ENCODE measurements around the gene STAMBP.
"Not testable (repeated sequence)": the region's sequence is repeated elsewhere in the genome, so short reads cannot be mapped to it uniquely, and the experiment has no call there.

Gene STAMBP

GRCh38 chr2:73837847-73838585, 9.3 kb downstream of the STAMBP start:
- no peak for DNase-seq (ENCODE audit: low spot score)

DNA sequence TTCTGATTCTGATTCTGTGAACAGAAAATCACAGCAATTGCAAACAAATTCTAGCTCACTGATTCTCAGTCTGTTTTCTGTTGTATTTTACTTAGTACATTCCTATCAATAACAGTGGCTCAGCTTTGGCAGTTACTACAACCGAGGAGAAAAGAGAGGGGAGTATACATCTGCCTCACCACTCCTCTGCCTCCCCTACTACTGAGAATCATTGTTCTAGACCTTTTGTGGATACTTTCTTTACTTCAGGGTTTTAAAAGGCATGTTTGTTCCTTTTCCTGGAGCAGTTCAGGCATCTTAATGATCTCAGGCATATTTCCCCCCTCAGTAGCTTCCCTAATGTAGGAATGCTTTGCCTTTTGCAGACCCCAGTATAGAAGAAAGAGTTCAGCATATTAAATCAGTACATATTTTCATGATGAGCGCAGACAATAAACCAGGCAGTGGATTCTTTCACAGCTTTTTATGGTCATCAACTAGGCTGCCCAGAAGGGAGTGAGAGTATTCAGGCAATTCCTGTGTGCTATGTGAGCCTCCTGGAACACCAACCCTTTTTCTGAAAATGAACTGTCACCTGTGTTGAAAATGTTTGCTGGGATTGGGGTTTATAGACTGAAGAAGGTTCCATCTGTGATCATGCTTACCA, 10.3 kb downstream of the STAMBP start:
- no peak for DNase-seq (ENCODE audit: low spot score)

GRCh38 chr2:73839653-73840411, 11.1 kb downstream of the STAMBP start:
- no peak for DNase-seq (ENCODE audit: low spot score)

GRCh38 chr2:73841912-73842738, 13.4 kb downstream of the STAMBP start:
- DNase-seq (ENCODE audit: low spot score) = no peak

DNA sequence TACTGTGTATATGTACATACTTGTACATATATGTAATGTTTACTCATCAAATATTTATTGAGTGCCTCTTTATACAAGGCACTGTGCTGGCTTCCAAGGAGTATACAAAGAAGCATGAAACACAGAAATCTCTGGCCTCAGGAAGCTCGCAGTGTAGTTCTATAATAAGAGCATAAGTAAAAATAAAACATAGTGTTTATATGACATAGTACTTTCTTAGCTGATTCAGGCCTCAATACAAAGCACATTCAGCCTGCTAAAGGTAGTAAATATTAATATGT, 13.9 kb downstream of the STAMBP start:
- DNase-seq (ENCODE audit: low spot score) = no peak

GRCh38 chr2:73844087-73844486, 15.3 kb downstream of the STAMBP start:
- DNase-seq (ENCODE audit: low spot score) = no peak

- DNase-seq (ENCODE audit: low spot score) = no peak
Measured at GRCh38 chr2:73850009-73850408, 21.2 kb downstream of the STAMBP start.

DNA sequence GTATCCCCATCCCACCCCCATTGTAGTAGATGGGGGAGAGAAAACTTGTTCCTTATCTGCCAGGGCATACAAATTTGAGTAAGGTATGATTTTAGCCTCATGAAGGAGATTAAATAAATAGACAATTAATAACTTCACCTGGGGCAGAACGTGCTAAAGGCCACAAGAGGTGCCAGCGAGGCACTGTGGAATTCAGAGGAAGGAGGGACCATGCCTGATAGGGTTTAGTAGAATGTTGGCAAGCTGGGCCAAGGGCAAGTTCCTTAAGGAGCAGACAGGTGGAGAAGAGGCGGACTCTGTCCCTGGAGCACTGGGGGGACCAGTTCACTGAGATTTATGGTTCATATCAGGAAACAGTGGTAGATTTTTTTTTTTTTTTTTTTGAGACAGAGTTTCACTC, 22.5 kb downstream of the STAMBP start:
- peak; percentile 48 for DNase-seq (ENCODE audit: low spot score)

GRCh38 chr2:73852020-73852419, 23.3 kb downstream of the STAMBP start:
- no peak for DNase-seq (ENCODE audit: low spot score)

DNA sequence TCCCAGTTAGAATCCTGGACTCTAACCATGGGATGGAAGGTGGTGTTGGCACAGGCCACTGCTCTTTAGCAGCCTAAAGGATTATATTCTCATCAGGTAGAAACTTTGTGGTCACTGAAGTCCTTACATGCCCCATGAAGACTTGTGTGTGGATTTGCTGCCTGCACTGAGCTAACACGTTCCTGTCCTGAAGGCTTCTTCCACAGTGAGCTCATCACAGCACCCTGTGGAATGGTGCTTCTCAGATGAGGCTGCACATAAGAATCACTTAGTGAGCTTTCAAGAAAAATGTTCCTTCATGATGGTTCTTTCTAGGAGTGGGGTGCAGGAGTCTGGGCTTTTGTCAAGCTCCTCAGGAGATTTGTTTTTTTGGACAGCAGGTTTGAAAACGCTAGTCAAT, 26.8 kb downstream of the STAMBP start:
- DNase-seq (ENCODE audit: low spot score) = no peak

GRCh38 chr2:73856214-73856613, 27.5 kb downstream of the STAMBP start:
- no peak for DNase-seq (ENCODE audit: low spot score)

DNA sequence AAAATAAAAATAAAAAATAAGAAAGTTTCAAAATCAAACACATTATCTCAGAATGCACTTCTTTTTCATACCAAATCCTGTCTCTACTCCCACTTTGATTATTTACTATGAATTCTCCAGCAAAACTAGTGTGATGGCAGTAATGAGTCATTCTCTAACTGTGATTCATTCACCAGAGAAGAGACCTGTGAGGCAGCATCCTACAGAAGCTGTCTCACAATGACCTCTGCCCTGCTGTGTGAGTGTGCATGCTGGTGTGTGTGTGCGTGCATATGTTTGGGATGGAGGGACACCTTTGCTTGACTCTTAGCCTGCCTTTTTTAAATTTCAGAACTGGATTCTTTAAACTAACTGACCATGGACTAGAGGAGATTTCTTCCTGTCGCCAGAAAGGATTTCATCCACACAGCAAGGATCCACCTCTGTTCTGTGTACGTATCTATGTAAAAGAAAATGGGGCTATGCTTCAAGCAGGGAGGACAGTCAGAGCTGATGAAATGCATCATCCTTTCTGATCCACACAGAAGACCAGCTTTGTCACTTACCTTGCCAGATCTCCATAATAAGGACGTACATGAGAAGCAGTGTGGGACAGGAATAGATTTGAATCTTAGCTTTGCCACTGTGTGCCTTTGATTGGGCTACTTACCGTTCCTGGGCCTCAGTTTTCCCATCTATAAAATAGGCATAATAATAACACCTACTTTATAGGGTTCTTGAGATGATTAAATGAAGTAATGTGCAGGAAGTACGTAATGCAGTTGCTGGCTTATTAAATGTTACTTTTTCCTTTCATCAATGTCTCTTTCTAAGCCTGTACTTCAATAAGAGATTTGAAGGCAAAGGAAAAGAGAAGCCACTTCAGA, 31.2 kb downstream of the STAMBP start:
- DNase-seq (ENCODE audit: low spot score) = no peak

DNA sequence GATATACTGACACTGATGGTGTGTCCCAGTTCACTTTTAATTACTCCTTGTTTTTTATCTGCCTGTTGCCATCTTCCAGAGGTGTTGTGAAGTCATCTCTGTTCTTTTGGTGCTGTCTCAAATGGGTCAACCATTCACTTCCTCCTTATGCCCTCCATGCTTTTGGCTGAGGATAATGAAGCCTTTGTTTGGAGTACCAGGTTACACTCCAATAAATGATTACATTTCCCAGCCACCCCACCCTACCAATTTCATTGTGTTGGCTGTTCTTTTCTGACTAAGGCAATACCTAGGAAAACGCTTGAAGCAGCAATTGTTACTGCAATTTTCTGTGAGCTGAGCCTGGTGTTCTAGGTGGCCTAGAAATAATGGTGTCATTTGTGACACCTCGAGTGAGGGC, 34.2 kb downstream of the STAMBP start:
- DNase-seq (ENCODE audit: low spot score) = no peak

DNA sequence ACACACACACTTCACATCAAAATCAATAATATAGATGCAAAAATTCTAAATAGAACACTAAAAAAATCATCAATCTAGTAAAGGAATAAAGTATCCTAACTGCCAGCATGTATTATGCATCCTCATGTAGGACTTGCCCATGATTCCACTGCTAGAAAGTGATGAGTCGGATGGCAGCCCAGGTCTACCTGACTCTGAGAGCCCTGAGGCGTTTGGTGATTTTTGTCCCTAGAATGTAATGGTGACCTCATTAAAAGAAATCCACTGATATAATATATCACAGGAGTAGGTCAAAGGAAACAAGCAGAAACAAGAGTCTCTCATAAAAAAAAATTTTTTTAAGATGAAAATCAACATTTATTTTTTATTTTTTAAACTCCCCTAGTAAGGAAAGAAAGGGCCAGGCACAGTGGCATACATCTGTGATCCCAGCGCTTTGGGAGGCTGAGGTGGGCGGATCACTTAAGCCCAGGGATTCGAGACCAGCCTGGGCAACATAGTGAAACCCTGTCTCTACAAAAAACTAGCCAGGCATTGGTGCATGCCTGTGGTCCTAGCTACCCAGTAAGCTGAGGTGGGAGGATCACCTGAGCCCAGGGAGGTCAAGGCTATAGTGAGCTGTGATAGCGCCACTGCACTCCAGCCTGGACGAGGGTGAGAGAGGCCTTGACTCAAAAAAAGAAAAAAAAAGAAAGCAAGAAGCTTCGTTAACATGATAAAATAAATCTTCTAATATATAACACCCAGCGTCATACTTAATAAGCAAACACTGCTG, 39.6 kb downstream of the STAMBP start:
- DNase-seq (ENCODE audit: low spot score) = no peak

DNA sequence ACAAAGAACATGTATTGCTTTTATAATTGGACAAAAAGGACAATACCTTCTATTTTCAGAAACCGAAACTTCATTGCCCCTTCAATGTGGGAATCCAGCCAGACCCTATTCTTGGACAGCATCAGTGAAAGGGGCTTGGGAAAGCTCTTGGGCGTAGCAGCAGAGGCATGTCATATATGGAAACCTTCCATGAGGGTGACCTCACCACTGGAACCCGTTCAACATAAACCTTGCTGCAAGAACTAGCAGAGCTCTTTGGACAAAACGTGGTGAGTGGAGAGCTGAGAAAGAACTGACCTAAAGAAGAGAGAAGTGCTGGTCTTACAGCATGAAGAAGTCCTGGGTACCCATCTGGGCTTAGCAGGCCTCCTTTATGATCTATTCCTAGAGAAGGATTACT, 41.3 kb downstream of the STAMBP start:
- DNase-seq (ENCODE audit: low spot score) = no peak

DNA sequence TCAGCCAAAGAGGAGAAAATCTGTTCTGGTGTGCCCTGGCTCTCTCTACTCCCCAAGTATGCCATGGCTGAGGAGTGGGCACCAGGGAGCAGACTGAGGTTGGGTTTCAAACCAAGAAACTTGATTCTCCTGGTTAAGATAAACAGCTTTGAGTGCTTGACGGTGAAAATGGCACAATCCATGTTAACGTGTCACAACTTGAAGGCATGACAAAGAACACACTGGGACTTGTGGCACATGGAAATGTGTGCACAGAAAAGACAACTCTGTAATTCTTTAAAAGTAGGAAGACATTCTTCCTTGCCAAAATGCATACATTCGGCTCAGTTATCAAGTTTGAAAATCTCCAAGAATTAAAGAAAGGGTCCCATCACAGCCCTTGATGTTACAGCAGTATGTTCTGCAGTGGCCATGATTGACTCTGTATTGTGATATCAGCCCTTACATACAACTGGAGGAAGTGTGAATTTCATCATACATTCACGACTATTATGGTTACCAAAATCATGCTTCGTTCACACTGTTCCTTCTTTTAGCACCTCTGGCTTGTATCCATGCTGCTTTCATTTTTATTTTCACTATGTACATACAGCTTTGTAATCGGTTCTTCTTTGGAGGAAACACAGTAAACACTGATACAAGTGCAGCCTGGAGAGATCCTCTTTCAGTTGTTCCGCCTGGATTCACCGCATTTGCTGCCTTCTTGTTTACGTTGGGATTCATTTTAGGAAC, 48.5 kb downstream of the STAMBP start:
- DNase-seq (ENCODE audit: low spot score) = no peak

DNA sequence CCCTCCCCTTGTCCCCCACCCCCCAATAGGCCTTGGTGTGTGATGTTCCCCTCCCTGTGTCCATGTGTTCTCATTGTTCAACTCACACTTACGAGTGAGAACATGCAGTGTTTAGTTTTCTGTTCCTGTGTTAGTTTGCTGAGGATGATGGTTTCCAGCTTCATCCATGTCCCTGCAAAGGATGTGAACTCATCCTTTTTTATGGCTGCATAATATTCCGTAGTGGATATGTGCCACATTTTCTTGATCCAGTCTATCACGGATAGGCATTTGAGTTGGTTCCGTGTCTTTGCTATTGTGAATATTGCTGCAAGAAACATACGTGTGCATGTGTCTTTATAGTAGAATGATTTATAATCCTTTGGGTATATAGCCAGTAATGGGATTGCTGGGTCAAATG, 49.2 kb downstream of the STAMBP start:
- DNase-seq (ENCODE audit: low spot score) = not testable (repeated sequence)

DNA sequence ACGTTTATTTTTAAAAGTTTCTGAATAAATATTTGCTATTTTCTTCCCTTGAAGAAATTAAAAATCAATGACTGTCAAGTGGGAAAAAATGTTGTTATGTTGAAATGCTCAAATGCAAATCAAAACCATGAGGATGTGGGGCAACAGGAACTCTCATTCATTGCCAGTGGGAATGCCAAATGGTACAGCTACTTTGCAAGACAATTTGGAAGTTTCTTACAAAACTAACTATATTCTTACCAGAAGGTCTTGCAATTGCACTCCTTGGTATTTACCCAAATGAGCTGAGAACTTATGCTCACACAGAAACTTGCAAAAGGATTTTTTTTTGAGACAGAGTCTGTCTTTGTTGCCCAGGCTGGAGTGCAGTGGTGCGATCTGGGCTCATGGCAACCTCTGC, 56.6 kb downstream of the STAMBP start:
- no peak for DNase-seq (ENCODE audit: low spot score)

DNA sequence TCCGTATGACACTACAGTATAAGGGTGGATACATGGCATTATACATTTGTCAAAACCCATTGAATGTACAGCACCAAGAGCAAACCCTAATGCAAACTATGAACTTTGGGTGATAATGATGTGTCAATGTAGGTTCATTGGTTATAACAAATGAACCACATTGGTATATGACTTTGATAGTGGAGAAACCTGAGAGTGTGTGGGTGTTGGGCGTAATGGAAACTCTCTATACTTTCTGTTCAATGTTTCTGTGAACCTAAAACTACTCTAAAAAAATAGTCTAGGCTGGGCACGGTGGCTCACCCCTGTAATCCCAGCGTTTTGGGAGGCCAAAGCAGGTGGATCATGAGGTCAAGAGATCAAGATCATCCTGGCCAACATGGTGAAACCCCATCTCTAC, 57.6 kb downstream of the STAMBP start:
- DNase-seq (ENCODE audit: low spot score) = no peak
